ENCODE results near the gene NEDD4L.

NEDD4L gene

DNA sequence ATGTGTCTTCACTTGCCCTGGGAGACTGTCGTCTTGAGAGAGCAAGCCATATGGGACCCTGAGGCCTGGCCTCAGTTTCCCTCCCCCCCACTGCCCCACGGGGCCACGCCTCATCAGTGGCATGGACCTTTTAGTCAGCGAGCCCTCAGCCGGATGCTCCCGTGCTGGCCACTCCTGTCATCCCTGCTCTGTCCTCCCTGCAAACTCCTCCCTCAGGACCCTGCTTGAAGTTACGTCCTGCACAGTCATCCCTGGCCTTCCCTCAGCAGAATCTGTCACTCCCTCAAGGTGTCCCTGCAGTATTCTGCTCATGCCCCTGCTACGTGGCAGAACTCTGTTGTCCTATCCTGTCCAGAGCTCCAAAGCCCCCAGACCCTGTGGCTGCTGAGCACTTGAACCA, 265.1 kb downstream of the NEDD4L start:
- TF ChIP-seq Cebpa-rat (IDR thresholded peaks at IDR 0.05), result no peak
- no peaks in the 10 kb centered on the region for H4K20me1 ChIP-seq
- no peak overlapping the region for H3K9ac ChIP-seq
- no peaks in the 10 kb centered on the region for H3K36me3 ChIP-seq
- no peaks in the 10 kb centered on the region; the same call in 1 of the 2 replicates for H3K4me1 ChIP-seq
- H3K27ac ChIP-seq, result no peak overlapping the region
- no peaks in the 10 kb centered on the region for H3K27me3 ChIP-seq
- no peak overlapping the region for H3K4me3 ChIP-seq
- peaks cover 27% of the 10 kb centered on the region for H3K9me3 ChIP-seq
- H3K4me2 ChIP-seq, result no peak overlapping the region

DNA sequence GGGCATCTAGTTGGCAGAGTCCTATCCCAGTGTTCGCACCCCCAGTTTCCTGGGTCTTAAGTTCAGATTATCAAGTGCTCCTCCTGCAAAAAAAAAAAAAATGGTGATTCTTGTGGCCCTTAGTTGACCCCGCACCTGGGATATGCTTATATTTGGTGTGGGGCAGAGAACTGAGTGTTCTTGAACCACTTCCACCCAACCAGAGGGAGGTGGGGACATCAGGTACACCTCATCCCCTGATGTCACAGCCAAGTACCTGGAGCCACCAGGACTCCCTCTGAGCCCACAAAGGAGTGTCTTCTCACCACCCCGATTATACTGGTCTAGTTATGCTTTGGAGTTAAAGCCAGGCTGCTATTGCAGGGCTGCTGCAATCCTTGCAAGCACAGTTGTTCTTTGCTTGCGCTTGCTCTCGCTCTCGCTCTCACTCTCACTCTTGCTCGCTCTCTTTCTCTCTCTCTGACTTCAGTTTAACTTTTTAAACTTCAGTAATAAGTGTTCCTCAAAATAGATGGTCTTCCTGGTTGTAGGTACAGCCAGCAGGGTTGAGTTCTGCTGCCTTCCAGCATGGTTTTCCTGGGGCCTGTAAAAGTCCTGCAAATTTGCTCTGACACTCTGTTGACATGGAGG, 265.7 kb downstream of the NEDD4L start:
- Histone ChIP-seq H3K9me3 (peaks cover 23% of the 10 kb centered on the region), H3K27ac (no peak overlapping the region), H3K4me1 (no peaks in the 10 kb centered on the region; the same call in 1 of the 2 replicates), H3K9ac (no peak overlapping the region), H3K4me2 (no peak overlapping the region), H3K27me3 (no peaks in the 10 kb centered on the region), H3K4me3 (no peak overlapping the region), H3K36me3 (no peaks in the 10 kb centered on the region), H4K20me1 (no peaks in the 10 kb centered on the region)
- no peak for TF ChIP-seq Cebpa-rat (IDR thresholded peaks at IDR 0.05)

DNA sequence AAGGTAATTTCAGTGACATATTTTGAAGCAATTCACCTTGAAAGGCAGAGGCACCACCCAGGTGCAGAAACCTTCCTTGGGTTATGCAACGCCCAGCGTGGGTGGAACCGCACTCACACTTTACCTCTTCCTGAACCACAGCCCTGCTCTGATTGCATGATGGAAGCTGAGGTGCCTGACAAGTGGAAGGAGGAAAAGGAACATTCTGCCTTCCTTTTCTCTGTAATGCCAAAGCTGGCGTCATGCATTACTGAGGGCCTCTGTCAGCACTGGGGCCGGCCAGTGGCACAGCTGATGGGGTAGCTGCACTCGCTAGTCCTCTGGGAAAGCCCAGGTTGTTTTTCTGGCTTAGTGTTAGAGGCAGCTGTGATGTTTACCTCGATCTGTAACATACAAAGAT, 266.5 kb downstream of the NEDD4L start:
- Histone ChIP-seq H3K9me3 (peaks cover 15% of the 10 kb centered on the region), H3K27me3 (no peaks in the 10 kb centered on the region), H3K27ac (no peak overlapping the region)

DNA sequence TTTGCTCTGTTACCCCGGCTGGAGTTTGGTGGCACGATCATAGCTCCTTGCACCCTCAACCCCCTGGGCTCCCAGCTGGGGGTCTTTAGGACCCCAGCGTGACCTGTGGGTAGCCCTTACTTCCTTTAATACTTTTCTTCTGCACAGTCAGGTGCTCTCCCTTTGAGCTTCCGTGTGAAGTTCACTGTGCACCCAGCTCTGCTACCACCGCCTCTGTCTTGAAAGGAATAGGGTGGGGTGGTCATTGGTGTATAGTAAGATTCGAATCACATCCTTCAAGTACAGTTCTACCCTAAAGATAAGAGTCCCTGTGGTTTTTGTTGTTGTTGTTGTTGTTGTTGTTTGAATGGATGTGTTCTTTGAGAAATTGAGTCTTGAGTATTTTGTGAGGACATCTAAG, 267.4 kb downstream of the NEDD4L start:
- Histone ChIP-seq H3K9ac (no peak overlapping the region), H3K27me3 (no peaks in the 10 kb centered on the region), H3K4me2 (no peak overlapping the region), H3K36me3 (no peaks in the 10 kb centered on the region), H3K9me3 (peaks cover 6% of the 10 kb centered on the region), H3K4me1 (peaks cover 1% of the 10 kb centered on the region), H3K27ac (no peak overlapping the region), H4K20me1 (no peaks in the 10 kb centered on the region), H3K4me3 (no peak overlapping the region)
- TF ChIP-seq Cebpa-rat (IDR thresholded peaks at IDR 0.05), result no peak

More for the DNA sequence above, 266.5 kb downstream of the NEDD4L start:
- Histone ChIP-seq H3K4me1 (no peaks in the 10 kb centered on the region; the same call in 1 of the 2 replicates), H3K36me3 (no peaks in the 10 kb centered on the region), H3K9ac (no peak overlapping the region), H4K20me1 (no peaks in the 10 kb centered on the region), H3K4me3 (no peak overlapping the region), H3K4me2 (no peak overlapping the region)
- no peak for TF ChIP-seq Cebpa-rat (IDR thresholded peaks at IDR 0.05)

DNA sequence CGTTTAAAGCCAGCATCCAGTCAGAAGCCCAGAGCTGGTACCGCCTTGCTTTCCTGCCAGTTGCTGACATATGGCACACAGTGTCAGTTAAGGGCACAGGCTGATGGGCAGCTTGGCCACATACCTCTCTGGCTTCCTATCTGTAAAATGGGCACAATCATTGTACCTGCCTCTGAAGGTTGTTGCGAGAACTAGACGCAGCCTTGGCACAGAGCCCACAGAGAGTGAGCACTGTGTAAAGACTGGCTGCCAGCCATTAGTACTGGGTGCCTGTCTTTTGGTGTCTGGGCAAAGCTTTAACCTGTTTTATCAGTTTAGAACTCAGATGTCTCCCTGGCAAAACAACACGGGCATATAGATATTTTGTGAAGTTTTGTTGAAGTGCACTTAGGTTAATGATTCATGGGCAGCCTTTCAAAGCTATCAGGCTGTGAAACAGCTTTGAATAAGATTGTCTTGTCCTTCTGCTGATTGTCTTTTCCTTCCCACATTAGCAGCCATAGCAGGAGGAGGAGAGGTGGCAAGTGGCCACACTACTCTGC, 269.5 kb downstream of the NEDD4L start:
- TF ChIP-seq Cebpa-rat (IDR thresholded peaks at IDR 0.05), result no peak
- Histone ChIP-seq H3K9me3 (no peaks in the 10 kb centered on the region), H3K27me3 (no peaks in the 10 kb centered on the region), H3K4me3 (no peak overlapping the region), H3K27ac (no peak overlapping the region), H3K36me3 (no peaks in the 10 kb centered on the region; the same call in 1 of the 2 replicates), H3K9ac (no peak overlapping the region), H3K4me2 (no peak overlapping the region), H3K4me1 (peaks cover 19% of the 10 kb centered on the region), H4K20me1 (no peaks in the 10 kb centered on the region)

DNA sequence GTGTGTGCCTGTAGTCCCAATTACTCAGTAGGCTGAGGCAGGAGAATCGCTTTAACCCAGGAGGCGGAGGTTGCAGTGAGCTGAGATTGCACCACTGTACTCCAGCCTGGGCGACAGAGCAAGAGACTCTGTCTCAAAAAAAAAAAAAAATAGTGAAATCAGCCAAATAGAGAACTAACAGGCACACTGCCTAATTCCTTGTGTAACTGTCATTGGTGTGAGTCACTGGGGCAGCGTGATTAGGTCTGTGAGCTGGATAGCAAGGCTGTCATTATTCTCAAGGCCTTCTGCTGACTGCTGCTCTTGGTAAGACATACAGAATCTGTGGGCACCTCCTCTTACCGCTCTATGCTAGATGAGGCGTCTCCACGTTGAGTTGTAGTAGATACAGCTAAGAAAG, 270.3 kb downstream of the NEDD4L start:
- H3K4me2 ChIP-seq, result no peak overlapping the region
- no peak overlapping the region for H3K4me3 ChIP-seq
- H3K27ac ChIP-seq, result no peak overlapping the region
- no peaks in the 10 kb centered on the region; the same call in 1 of the 2 replicates for H3K36me3 ChIP-seq
- peaks cover 19% of the 10 kb centered on the region for H3K4me1 ChIP-seq
- no peaks in the 10 kb centered on the region for H3K27me3 ChIP-seq
- no peak overlapping the region for H3K9ac ChIP-seq
- TF ChIP-seq Cebpa-rat (IDR thresholded peaks at IDR 0.05), result no peak
- H4K20me1 ChIP-seq, result no peaks in the 10 kb centered on the region
- H3K9me3 ChIP-seq, result no peaks in the 10 kb centered on the region

DNA sequence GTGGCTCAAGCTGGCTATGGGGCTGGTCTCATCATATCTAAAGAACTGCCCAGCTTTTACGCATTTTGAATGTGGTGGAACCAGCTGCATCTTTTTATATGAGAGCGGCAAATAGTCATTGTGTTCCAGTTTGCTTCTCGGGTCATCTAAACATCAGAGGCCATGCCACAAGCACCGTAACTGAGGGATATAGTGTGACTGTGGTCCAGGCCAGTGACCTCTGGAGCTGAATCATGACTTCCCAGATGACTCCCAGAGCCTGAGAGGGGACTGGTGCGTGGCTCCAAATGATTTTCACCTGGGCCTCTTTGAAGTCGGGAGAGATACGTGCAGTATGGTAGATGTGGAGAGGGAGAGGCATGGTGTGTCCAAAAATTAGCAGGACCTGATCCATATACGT, 271.0 kb downstream of the NEDD4L start:
- Histone ChIP-seq H3K27me3 (no peaks in the 10 kb centered on the region), H3K36me3 (no peaks in the 10 kb centered on the region; the same call in 1 of the 2 replicates), H3K9ac (no peak overlapping the region), H3K4me1 (peaks cover 19% of the 10 kb centered on the region), H3K9me3 (no peaks in the 10 kb centered on the region), H3K4me2 (no peak overlapping the region), H3K27ac (no peak overlapping the region), H4K20me1 (no peaks in the 10 kb centered on the region), H3K4me3 (no peak overlapping the region)
- no peak for TF ChIP-seq Cebpa-rat (IDR thresholded peaks at IDR 0.05)

DNA sequence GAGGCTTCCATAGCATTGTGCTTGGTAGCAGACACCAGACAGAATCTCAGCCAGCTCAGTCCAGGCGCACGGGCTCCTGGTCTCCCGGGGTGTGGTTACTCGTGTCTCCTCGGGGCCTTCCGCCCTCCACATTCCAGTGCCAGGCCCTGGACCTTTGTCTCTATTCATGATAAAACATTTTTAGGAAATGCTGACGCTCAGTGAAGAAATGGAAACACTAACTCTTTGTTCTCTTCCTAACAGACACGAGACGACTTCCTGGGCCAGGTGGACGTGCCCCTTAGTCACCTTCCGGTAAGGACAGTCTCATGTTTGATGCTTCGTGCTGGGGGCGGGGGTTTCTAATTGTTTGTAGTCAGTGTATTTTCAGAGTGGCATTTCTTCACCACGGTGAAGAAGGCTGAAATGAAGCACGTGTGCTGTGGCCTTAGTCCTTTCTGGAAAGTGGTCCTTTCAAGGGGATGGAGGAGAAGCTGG, 271.8 kb downstream of the NEDD4L start:
- Histone ChIP-seq H3K9me3 (no peaks in the 10 kb centered on the region), H3K27me3 (no peaks in the 10 kb centered on the region), H3K4me3 (no peak overlapping the region), H3K27ac (no peak overlapping the region), H3K36me3 (no peaks in the 10 kb centered on the region; the same call in 1 of the 2 replicates), H4K20me1 (no peaks in the 10 kb centered on the region), H3K9ac (no peak overlapping the region), H3K4me2 (no peak overlapping the region), H3K4me1 (peaks cover 19% of the 10 kb centered on the region)
- no peak for TF ChIP-seq Cebpa-rat (IDR thresholded peaks at IDR 0.05)

DNA sequence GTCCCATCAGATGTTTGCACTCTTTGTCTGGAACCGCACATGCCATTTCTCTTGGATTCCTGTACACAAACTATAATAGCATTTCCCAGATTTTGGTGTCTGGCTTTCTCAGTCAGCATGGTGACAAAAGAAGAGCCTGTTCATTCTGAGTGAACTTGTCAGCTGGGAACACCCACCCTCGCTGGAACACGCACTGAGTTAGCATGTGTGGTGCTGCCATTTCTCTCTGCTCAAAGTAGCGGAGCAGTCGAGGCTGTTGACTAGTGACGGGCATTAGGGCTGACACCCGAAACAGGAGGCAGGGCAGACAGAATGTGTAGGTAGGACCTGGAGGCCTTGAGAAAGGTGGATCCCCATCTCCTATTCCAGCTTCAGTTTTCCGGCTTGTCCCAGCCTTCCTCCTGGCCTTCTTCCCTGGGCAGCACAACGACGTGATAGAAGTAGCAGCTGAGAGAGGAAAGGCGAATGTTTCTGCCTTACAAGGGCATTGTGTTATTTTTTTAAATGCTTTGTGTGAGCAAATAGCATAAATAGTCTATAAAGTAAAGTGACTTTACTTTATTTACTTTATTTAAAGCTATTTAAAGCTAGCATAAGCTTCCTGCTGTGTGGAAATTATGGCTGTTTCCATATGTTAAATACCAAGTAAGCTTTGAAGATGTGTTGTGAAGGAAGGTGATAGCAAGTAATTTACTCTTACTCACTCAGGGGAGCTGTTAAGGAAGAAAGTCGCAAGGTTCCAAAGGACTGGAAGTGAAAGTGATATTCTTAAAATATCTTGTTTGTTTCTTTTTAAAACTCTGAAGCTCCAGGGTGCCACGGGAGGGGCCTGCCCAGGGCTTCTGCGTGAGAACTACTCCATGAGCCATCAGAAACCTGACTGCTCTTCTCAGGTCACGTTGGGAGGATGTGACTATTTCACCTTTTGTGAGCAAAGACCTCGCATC, 272.6 kb downstream of the NEDD4L start:
- H3K4me2 ChIP-seq, result peak overlapping the region; percentile 50
- no peak overlapping the region for H3K27ac ChIP-seq
- TF ChIP-seq Cebpa-rat (IDR thresholded peaks at IDR 0.05), result no peak
- H3K4me3 ChIP-seq, result no peak overlapping the region
- H3K27me3 ChIP-seq, result no peaks in the 10 kb centered on the region
- peaks cover 19% of the 10 kb centered on the region for H3K4me1 ChIP-seq
- H3K9ac ChIP-seq, result no peak overlapping the region
- H3K9me3 ChIP-seq, result no peaks in the 10 kb centered on the region
- no peaks in the 10 kb centered on the region for H4K20me1 ChIP-seq
- no peaks in the 10 kb centered on the region; the same call in 1 of the 2 replicates for H3K36me3 ChIP-seq

Data from BLaER1 (cell line).